NK-92 (cell line): Measurements from ENCODE around the gene CIB2.
"Not testable (repeated sequence)": the region's sequence is repeated elsewhere in the genome, so short reads cannot be mapped to it uniquely, and the experiment has no call there.

Experiments
- DNase-seq: peaks from one replicate; lab custom pipeline; 2025; ENCODE audit not compliant: unreplicated experiment; lab: John Stamatoyannopoulos, UW

The CIB2 gene

DNA sequence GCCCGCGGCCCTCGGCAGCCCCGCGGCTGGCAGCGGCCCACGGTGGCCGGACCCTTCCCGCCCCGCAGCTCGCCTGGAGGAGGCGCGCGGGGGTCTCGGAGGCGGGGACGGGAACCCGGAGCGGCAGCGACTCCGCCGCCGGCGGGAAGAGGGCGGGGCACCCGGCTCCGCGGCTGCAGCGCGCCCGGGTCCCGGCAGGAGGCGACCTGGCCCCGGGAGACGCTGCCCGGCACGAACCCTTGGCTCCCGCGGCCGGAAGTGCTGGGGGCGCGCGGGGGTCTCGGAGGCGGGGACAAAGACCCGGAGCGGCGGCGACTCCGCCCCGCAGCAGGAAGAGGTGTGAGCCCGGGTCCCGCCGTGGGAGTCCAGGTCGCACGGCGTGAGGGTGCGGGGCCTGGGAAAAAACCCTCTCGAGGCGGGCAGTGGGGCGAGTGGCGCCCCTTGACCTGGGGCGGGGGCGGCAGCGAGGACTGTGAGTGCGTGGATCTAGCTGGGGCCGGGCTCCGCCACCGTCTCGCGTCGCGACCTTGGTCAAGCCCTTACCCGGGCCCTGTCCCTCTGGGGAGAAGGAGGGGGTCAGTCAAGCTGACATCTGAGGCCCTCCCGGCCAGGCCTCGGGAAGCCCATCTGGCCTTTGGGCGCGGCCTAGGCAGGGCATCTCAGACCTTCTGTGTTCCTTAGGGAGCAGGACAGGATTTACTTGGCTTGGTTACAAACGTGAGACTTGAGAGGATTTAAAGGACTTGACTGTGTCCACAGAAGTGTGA lies at the start of gene CIB2:
Gene CIB2 (minus strand): TSS at position 151 of the 767 bp plus-strand sequence. CDS start 230 bp downstream, outside the sequence.
- no peak for DNase-seq

- DNase-seq, result no peak
Measured at GRCh38 chr15:78179906-78180305, 48.7 kb upstream of the CIB2 start.

DNA sequence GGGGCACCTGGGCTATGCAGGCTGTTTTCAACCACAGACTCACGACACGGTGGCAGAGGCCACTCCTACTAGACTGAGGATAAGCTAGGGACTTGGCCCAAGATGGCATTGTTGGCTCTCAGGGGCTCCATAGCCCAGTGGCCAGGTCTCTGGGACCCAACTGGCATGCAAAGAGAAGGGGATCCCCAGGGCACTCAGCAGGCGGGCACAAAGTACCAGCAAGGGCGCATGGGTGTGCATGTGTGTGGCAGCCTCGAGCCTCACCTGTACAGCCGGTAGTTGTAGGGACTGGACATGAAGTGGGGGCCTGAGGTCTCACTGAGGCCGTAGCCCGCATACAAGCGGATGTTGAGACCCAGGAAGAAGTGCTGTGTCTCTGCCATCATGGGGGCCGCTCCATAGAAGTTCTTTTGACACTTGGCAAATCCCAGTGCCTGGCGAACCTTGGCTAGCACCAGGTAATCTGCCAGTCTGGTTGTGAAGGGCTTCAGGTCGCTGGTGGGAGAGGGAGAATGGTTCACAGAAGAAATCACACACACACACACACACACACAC lies 48.1 kb upstream of the CIB2 start:
- DNase-seq, result no peak

DNA sequence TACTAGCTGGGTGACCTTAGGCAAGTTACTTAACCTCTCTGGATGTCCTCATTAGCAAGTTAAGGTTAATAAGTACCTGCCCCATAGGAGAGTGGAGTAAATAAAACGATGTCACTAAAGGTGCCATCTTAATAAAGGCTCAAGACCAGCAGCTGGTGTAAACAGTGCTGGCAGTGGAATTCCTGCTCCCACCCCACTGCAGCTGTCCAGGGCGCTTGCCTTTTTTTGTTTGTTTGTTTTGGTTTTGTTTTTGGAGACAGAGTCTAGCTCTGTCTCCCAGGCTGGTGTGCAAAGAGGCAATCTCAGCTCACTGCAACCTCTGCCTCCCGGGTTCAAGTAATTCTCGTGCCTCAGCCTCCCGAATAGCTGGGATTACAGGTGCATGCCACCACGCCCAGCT lies 46.8 kb upstream of the CIB2 start:
- no peak for DNase-seq

DNA sequence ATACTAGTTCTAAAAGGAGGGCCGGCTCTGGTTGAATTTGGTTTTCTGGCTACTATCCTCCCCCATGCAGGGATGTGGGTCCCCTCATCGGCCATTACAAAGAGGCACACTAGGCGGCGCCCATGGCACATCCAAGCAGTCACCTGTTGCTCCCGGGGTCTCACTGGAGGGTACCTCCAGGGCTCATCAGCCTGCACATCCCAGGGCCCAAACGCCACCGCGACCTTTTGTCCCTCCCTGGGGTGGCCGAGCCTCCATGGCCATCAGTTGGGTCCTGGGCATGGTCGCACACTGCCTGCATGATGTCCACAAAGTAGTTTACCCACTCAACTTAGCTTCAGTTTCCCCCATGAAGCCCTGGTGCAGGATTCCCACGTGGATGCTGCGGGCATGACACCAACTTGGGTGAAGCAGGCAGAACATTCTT lies 46.2 kb upstream of the CIB2 start:
- DNase-seq, result no peak

DNA sequence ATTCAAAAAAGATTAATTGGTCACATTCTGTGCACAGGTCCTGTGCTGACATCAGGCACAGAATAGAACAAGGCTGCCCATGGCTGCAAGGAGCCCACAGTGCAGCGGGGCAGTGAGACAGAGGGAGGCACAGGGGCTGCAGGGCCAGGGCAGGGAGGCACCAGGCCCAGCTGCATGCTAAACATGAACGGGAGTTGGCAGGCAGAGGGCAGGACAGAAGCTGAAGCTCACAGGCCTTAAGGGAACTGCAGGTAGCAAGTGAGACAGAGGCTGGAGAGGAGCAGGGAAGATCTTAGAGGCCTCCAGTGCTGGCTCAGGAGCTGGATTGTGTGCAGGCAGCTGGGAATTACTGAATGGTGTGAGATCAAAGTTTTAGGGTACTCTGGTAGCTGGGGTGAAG lies 44.1 kb upstream of the CIB2 start:
- no peak for DNase-seq

DNA sequence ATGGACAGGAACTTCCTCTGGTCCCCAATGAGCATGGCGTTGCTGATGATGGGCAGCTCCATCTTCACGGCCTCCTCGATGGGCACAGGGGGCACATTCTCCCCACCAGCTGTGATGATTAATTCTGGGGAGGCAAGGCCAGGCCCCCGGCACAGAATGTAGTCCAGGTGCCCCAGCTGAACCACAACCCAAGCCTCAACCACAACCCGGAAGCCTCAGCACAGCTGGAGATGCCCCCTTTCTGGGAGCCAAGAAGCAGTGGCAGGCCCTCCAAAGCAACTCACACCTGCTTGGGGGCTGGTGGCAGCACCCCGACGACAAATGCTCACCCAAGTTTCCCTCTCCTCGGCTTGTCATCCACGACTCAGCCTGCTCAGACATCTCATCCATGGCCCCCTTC lies 43.2 kb upstream of the CIB2 start:
- DNase-seq, result no peak

DNA sequence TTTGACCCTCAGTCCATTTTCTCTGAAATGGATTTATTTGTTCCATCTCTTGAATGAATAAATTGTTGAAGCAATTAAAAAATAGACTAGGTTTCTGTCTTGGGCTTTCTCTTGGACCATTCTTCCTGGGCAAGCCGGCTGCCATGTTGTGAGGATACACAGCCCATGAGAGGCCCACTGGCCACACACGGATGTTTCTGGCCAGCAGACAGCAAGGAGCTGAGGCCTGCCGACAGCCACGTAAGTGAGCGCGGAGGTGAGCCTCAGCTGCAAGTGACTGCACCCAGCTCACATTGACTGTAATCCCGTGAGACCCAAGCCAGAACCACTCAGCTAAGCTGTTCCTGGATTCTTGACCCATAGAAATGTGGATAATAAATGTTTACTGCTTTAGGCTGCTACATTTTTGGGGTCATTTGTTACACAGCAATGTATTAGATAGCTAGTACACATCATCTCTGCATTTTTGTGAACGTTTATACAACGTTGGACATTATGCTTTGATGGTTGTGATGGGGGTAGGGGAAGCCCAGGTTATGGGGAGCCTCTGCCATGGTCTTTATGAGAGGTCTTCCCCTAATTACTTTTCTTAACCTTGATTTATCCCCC lies 40.7 kb upstream of the CIB2 start:
- DNase-seq, result no peak

DNA sequence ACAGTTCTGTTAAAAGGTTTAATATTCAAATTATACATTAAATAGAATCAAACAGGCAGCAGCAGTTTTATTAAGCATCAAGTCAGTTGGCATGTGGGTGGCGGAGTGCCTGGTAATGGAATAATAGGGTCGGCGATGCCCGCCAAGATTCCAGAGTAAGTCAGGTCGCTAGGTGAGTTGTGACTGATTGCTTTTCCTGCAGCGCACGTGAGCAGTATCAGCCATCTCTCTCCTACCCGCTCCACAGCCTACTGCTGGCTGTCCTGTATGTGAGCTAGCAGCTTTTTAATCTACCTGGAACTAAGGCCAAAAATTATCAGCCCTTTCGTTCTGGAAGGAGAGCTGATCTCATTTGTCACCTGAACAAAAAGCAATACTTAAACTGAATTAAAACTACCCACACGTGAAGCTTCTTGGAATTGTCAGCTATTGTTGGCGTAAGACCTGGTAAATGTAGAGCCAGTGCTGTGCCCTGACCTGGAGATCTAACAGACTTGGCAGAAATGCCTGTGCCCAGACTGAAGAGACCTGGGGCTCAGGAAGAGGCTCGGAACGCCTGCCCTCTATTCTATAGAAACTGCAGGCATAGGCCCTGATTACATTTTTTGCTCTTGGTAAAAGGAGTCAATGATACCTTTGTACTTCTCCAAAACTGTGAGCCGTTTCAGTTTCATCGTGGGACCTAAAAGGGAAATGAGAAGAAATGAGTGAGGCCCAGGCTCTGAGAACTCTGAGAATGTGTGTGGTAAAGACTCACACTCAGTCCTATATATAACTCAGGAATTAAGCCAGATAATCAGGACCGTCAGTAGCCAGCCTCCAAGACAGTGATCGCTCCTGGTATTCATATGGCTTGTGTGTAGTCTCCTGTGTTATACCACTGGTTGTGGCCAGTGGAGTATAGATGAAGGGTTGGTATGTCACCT lies 39.9 kb upstream of the CIB2 start:
- no peak for DNase-seq

DNA sequence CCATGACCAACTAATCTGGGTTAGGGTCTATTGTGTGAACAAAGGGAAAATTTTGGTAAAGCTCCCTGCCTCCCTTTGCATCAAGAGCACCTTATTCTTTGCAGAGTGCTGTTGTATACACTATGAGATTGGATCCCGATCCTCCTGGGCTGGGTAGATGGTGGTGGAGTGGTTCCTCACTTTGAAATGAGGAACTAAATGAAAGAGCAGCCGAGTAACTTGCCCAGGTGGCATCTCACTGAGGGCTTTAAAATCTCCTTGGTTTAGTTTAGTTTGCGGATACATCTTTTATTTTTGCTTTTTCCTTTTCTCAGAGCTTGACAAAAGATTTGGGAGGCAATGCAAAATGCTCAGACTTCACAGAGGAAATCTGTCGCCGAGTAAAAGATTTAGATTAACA lies 37.4 kb upstream of the CIB2 start:
- no peak for DNase-seq

GRCh38 chr15:78167227-78167888 lies 36.1 kb upstream of the CIB2 start:
- no peak for DNase-seq

- no peak for DNase-seq
Measured at GRCh38 chr15:78164010-78164409, 32.8 kb upstream of the CIB2 start.

DNA sequence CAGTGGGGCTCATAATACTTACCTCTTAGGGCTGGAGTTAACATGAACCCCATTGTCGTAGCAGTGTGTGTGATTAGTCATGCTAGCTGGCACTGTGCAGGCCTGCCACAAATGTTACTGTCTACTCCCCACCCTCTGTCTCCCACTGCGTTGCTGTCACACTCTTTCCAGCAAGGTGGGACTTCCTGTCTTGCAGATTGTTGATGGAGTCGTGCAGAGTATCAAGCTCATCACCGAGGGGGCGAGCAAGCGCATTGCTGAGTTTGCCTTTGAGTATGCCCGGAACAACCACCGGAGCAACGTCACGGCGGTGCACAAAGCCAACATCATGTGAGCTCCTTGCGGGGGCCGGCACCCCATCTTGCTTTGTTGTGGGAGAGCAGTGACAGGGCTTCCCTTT lies 30.8 kb upstream of the CIB2 start:
- no peak for DNase-seq

DNA sequence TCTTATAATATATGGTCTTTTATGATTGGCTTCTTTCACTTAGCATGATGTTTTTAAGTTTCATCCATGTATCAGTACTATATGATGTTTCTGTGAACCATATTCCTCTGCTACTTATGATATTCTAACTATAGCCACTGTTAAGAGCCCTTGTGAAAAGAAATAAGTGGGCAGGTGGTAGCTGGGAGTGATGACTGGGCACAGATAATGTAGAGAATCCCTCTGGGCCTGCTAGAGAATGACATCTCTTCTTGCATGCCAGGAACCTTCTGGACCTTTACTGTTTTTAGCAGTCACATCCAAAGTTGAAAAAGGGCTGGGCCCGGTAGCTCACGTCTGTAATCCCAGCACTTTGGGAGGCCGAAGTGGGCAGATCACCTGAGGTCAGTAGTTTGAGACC lies 28.1 kb upstream of the CIB2 start:
- DNase-seq, result no peak

DNA sequence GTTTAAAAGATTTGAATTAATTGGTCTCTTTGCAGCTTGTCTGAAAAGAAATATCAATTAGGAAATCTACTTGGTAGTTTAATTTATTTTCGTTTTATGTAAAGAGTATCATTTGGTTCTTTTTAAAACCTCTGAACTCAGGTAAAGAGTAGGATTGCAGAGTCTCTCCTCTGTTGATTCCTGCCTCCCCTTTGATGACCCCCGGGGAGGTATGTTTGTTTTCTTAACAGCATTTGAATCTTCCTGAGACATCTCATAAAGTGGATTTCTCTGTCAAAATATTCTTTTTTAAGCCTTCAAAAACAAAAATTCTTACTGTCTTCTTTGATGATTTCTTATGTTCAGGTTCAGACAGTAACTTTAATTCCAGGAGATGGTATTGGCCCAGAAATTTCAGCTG lies 26.0 kb upstream of the CIB2 start:
- no peak for DNase-seq

- DNase-seq, result no peak
Measured at GRCh38 chr15:78156653-78157052, 25.4 kb upstream of the CIB2 start.

GRCh38 chr15:78155355-78155939 lies 24.2 kb upstream of the CIB2 start:
- DNase-seq, result no peak

DNA sequence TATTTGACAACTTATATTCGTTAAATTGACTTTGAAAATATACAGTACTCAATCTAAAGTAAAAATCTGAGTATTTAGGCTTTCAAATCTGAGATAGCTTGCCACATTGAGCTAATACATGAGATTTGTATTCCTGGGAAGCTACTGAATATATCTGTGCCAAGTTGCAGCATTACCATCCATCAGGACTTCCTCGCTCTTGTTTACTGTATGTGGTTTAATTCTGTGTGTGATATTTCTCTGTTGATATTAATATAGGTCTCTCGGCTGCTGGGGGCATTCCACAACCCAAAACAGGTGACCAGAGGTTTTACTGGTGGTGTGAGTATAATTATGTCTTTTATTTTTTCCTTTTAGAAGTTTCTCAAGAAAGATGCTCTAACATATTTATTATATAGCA lies 23.7 kb upstream of the CIB2 start:
- no peak for DNase-seq

DNA sequence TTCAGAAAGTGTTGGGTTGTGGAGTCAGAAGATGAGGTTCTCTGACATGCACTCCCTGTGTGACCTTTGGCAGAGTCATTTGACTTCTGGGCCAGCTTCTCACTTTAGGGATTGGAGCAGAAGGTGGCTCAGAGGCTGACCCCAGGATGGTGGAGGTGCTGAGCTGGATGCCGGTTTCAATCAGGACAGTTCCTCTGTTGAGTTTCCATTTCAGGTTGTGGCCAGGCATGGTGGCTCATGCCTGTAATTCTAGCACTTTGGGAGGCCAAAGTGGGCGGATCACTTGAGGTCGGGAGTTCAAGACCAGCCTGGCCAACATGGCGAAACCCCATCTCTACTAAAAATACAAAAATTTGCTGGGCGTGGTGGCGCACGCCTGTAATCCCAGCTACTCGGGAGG lies 19.8 kb upstream of the CIB2 start:
- DNase-seq, result not testable (repeated sequence)
